Measurements from ENCODE around the gene MAP2. TPM values are rescaled to one million over a fixed set of nuclear protein-coding genes. Genes with fewer than 3 reads are reported as not detected.

The MAP2 gene
- total RNA-seq, 1 experiment from 2014 or later = 71.1 TPM

GRCh38 chr2:209584472-209584871 is 160.6 kb downstream of the MAP2 start:
- Histone ChIP-seq H3F3A (ENCODE audit: insufficient read depth, low read depth) (no peaks in the 10 kb centered on the region), H2AFZ (no peak overlapping the region), H3K4me1 (replicated peaks; ENCODE audit: insufficient read depth) (no peaks in the 10 kb centered on the region), H4K20me1 (ENCODE audit: insufficient read depth) (no peaks in the 10 kb centered on the region), H3K9me3 (ENCODE audit: insufficient read depth, low read depth) (no peaks in the 10 kb centered on the region), H3K36me3 (ENCODE audit: low read depth) (no peaks in the 10 kb centered on the region), H3K4me3 (no peak overlapping the region), H3K79me2 (ENCODE audit: low read depth) (no peaks in the 10 kb centered on the region), H3K9me2 (ENCODE audit: insufficient read depth) (no peaks in the 10 kb centered on the region), H3K4me2 (no peak overlapping the region), H3K27ac (no peak overlapping the region), H3K27me3 (ENCODE audit: insufficient read depth, low read depth) (no peaks in the 10 kb centered on the region)
- ChIA-PET CTCF (no interaction called here), POLR2A (ENCODE audit: unreplicated experiment) (no interaction called here)
- intact Hi-C loops (cut with micrococcal nuclease; ENCODE audit: unreplicated experiment) = no loop called here
- BruUV-seq (replicated peaks) = no TSS peak
- TF ChIP-seq CTCF (conservative IDR thresholded peaks at IDR 0.05) = no peak
- no peak for TF ChIP-seq EZH2 (IDR thresholded peaks at IDR 0.05; ENCODE audit: low read depth)
- no peak for DNase-seq

- intact Hi-C loops (cut with micrococcal nuclease; ENCODE audit: unreplicated experiment) = no loop called here
Measured at GRCh38 chr2:209584915-209585314, 161.1 kb downstream of the MAP2 start.

GRCh38 chr2:209591021-209591420 is 167.2 kb downstream of the MAP2 start:
- no peak overlapping the region for H3K4me2 ChIP-seq
- intact Hi-C loops (cut with micrococcal nuclease; ENCODE audit: unreplicated experiment) = no loop called here
- CTCF ChIA-PET = no interaction called here
- DNase-seq = no peak
- TF ChIP-seq CTCF (conservative IDR thresholded peaks at IDR 0.05) = no peak
- no peak for TF ChIP-seq EZH2 (IDR thresholded peaks at IDR 0.05; ENCODE audit: low read depth)
- H3K79me2 ChIP-seq (ENCODE audit: low read depth) = no peaks in the 10 kb centered on the region
- H3F3A ChIP-seq (ENCODE audit: insufficient read depth, low read depth) = no peaks in the 10 kb centered on the region
- H3K27me3 ChIP-seq (ENCODE audit: insufficient read depth, low read depth) = no peaks in the 10 kb centered on the region
- POLR2A ChIA-PET (ENCODE audit: unreplicated experiment) = no interaction called here
- no peaks in the 10 kb centered on the region for H3K9me3 ChIP-seq (ENCODE audit: insufficient read depth, low read depth)
- no peaks in the 10 kb centered on the region for H3K4me1 ChIP-seq (replicated peaks; ENCODE audit: insufficient read depth)
- no peaks in the 10 kb centered on the region for H4K20me1 ChIP-seq (ENCODE audit: insufficient read depth)
- no peak overlapping the region for H3K4me3 ChIP-seq
- no TSS peak for BruUV-seq (replicated peaks)
- no peaks in the 10 kb centered on the region for H3K36me3 ChIP-seq (ENCODE audit: low read depth)
- H2AFZ ChIP-seq = no peak overlapping the region
- H3K27ac ChIP-seq = no peak overlapping the region
- H3K9me2 ChIP-seq (ENCODE audit: insufficient read depth) = no peaks in the 10 kb centered on the region

More at GRCh38 chr2:209584915-209585314, 161.1 kb downstream of the MAP2 start:
- Histone ChIP-seq H3K27ac (no peak overlapping the region), H3K4me2 (no peak overlapping the region), H3K36me3 (ENCODE audit: low read depth) (no peaks in the 10 kb centered on the region), H2AFZ (no peak overlapping the region), H3K79me2 (ENCODE audit: low read depth) (no peaks in the 10 kb centered on the region), H3K9me3 (ENCODE audit: insufficient read depth, low read depth) (no peaks in the 10 kb centered on the region), H4K20me1 (ENCODE audit: insufficient read depth) (no peaks in the 10 kb centered on the region), H3K27me3 (ENCODE audit: insufficient read depth, low read depth) (no peaks in the 10 kb centered on the region), H3K9me2 (ENCODE audit: insufficient read depth) (no peaks in the 10 kb centered on the region), H3K4me1 (replicated peaks; ENCODE audit: insufficient read depth) (no peaks in the 10 kb centered on the region), H3F3A (ENCODE audit: insufficient read depth, low read depth) (no peaks in the 10 kb centered on the region), H3K4me3 (no peak overlapping the region)
- POLR2A ChIA-PET (ENCODE audit: unreplicated experiment) = no interaction called here
- CTCF ChIA-PET = no interaction called here
- TF ChIP-seq EZH2 (IDR thresholded peaks at IDR 0.05; ENCODE audit: low read depth) = no peak
- no peak for TF ChIP-seq CTCF (conservative IDR thresholded peaks at IDR 0.05)
- BruUV-seq (replicated peaks) = no TSS peak
- no peak for DNase-seq

All from PC-9 (cell line).